Hepatocyte (in vitro differentiated cells): Measurements from ENCODE around the gene GAS6. TPM values are rescaled to one million over a fixed set of nuclear protein-coding genes. Genes with fewer than 3 reads are reported as not detected.

ENCODE experiments used
- DNase-seq: peaks from one replicate; pipeline ENCODE4 v3.0.0-alpha.2; 2016; ENCODE audit warnings: low spot score
- H2AFZ ChIP-seq: fragments of 200-600 bp; sonication (generic); 2 replicates; pipeline ENCODE4 v1.6.0; 2016; ENCODE audit warnings: antibody characterized with exemption, mild to moderate bottlenecking
- H3K27ac ChIP-seq: fragments of 200-600 bp; sonication (generic); 2 replicates; pipeline ENCODE4 v1.5.1; 2016; ENCODE audit warnings: mild to moderate bottlenecking
- H3K27me3 ChIP-seq: fragments of 200-600 bp; sonication (generic); 2 replicates; pipeline ENCODE4 v1.6.1; 2016
- H3K36me3 ChIP-seq: fragments of 200-600 bp; sonication (generic); replicated peaks from 2 replicates; pipeline ENCODE4 v1.5.1; 2016; ENCODE audit warnings: low read depth; ENCODE audit not compliant: insufficient read depth
- H3K4me1 ChIP-seq: fragments of 200-600 bp; sonication (generic); 2 replicates; pipeline ENCODE4 v1.5.1; 2016; ENCODE audit warnings: mild to moderate bottlenecking, moderate library complexity; ENCODE audit not compliant: insufficient read depth
- H3K4me2 ChIP-seq: fragments of 200-600 bp; sonication (generic); 2 replicates; pipeline ENCODE4 v1.6.0; 2016
- H3K4me3 ChIP-seq: fragments of 200-600 bp; sonication (generic); 2 replicates; pipeline ENCODE4 v1.5.1; 2016; ENCODE audit warnings: mild to moderate bottlenecking
- H3K79me2 ChIP-seq: fragments of 200-600 bp; sonication (generic); 2 replicates; pipeline ENCODE4 v1.6.0; 2017; ENCODE audit warnings: mild to moderate bottlenecking
- H3K9me2 ChIP-seq: fragments of 200-600 bp; sonication (generic); replicated peaks from 2 replicates; pipeline ENCODE4 v1.6.0; 2017; ENCODE audit warnings: mild to moderate bottlenecking; ENCODE audit not compliant: insufficient read depth
- H3K9me3 ChIP-seq: fragments of 200-600 bp; sonication (generic); 2 replicates; pipeline ENCODE4 v1.5.1; 2016; ENCODE audit warnings: low read depth, mild to moderate bottlenecking
- H4K20me1 ChIP-seq: fragments of 200-600 bp; sonication (generic); 2 replicates; pipeline ENCODE4 v1.6.0; 2016; ENCODE audit warnings: mild to moderate bottlenecking; ENCODE audit not compliant: insufficient read depth, poor library complexity, severe bottlenecking
- CTCF ChIP-seq: fragments of 200-600 bp; sonication (generic); IDR thresholded peaks from 2 replicates; pipeline ENCODE4 v1.5.1; 2016; ENCODE audit warnings: antibody characterized with exemption, mild to moderate bottlenecking; ENCODE audit not compliant: poor library complexity
- EZH2 ChIP-seq: fragments of 200-600 bp; sonication (generic); IDR thresholded peaks from 2 replicates; pipeline ENCODE4 v1.6.1; 2016; ENCODE audit warnings: antibody characterized with exemption, mild to moderate bottlenecking, borderline replicate concordance
- EZH2phosphoT487 ChIP-seq: fragments of 200-600 bp; sonication (generic); IDR thresholded peaks from one replicate; pipeline ENCODE4 v1.6.1; 2018; ENCODE audit warnings: antibody characterized with exemption, mild to moderate bottlenecking, low read depth, moderate library complexity; ENCODE audit not compliant: unreplicated experiment, severe bottlenecking
- WGBS: methylation state at CpG from one replicate; pipeline ENCODE4 v1.1.6; 2016; ENCODE audit warnings: low lambda C conversion rate; ENCODE audit errors: missing lambda C conversion rate; 5-methylcytosine and 5-hydroxymethylcytosine counted together
- polyA plus RNA-seq: library from polyadenylated mRNA; unstranded; fragments of >200 nt; fragmentation: Nextera tagmentation; extraction: Ambion mirVana; gene quantifications from 2 replicates; pipeline ENCODE4 v1.2.1, GENCODE V29; 2016
- total RNA-seq: library from RNA; depleted of rRNA; stranded (reverse); fragments of >200 nt; gene quantifications from 2 replicates; pipeline ENCODE4 v1.2.3, GENCODE V29; 2014

The GAS6 gene
- total and polyA plus RNA-seq, 2 experiments from 2014 or later = 70.0 to 146 TPM

- H3K9me3 ChIP-seq = no peaks in the 10 kb centered on the region
- H3K4me2 ChIP-seq = no peak overlapping the region
Observed at GRCh38 chr13:113783200-113783881, 80.5 kb downstream of the GAS6 start.

GRCh38 chr13:113782472-113782871, 81.4 kb downstream of the GAS6 start:
- Histone ChIP-seq H4K20me1 (no peaks in the 10 kb centered on the region), H3K9me2 (no peaks in the 10 kb centered on the region), H3K27me3 (peaks cover 10% of the 10 kb centered on the region), H2AFZ (no peak overlapping the region), H3K36me3 (no peaks in the 10 kb centered on the region), H3K9me3 (no peaks in the 10 kb centered on the region), H3K27ac (no peak overlapping the region), H3K79me2 (no peaks in the 10 kb centered on the region), H3K4me2 (no peak overlapping the region), H3K4me1 (no peaks in the 10 kb centered on the region), H3K4me3 (no peak overlapping the region)
- no peak for TF ChIP-seq CTCF
- no peak for TF ChIP-seq EZH2
- no peak for TF ChIP-seq EZH2phosphoT487
- no peak for DNase-seq
- WGBS = 84% methylated on average over 14 of the region's 14 CpGs

More at GRCh38 chr13:113783200-113783881, 80.5 kb downstream of the GAS6 start:
- no peak overlapping the region for H2AFZ ChIP-seq
- WGBS = 88% methylated on average over 12 of the region's 12 CpGs
- H3K4me3 ChIP-seq = no peak overlapping the region
- no peaks in the 10 kb centered on the region for H3K9me2 ChIP-seq
- no peak for TF ChIP-seq EZH2phosphoT487
- TF ChIP-seq CTCF = no peak
- TF ChIP-seq EZH2 = no peak
- no peaks in the 10 kb centered on the region for H3K79me2 ChIP-seq
- DNase-seq = no peak
- H4K20me1 ChIP-seq = no peaks in the 10 kb centered on the region
- no peaks in the 10 kb centered on the region for H3K4me1 ChIP-seq
- no peak overlapping the region for H3K27ac ChIP-seq
- H3K36me3 ChIP-seq = no peaks in the 10 kb centered on the region
- H3K27me3 ChIP-seq = peaks cover 10% of the 10 kb centered on the region

GRCh38 chr13:113781571-113781970, 82.3 kb downstream of the GAS6 start:
- H3K9me2 ChIP-seq = no peaks in the 10 kb centered on the region
- no peak overlapping the region for H3K27ac ChIP-seq
- H4K20me1 ChIP-seq = no peaks in the 10 kb centered on the region
- 92% methylated on average over 2 of the region's 2 CpGs for WGBS
- H3K36me3 ChIP-seq = no peaks in the 10 kb centered on the region
- H3K4me1 ChIP-seq = no peaks in the 10 kb centered on the region
- DNase-seq = no peak
- no peaks in the 10 kb centered on the region for H3K9me3 ChIP-seq
- H2AFZ ChIP-seq = no peak overlapping the region
- no peaks in the 10 kb centered on the region for H3K79me2 ChIP-seq
- no peak overlapping the region for H3K4me2 ChIP-seq
- no peak for TF ChIP-seq EZH2phosphoT487
- TF ChIP-seq EZH2 = no peak
- TF ChIP-seq CTCF = no peak
- no peak overlapping the region for H3K4me3 ChIP-seq
- H3K27me3 ChIP-seq = peaks cover 6% of the 10 kb centered on the region
